Measurements from ENCODE around the gene COL20A1.

The COL20A1 gene

GRCh38 chr20:63344616-63345327 is 51.8 kb downstream of the COL20A1 start:
- Histone ChIP-seq H3K4me3 (ENCODE audit: insufficient read depth, low read depth, low read length) (no peak overlapping the region), H3K9me3 (ENCODE audit: control insufficient read depth, low read length) (no peaks in the 10 kb centered on the region), H3K4me1 (ENCODE audit: control insufficient read depth, insufficient read depth, low read length) (peaks cover 12% of the 10 kb centered on the region), H3K36me3 (ENCODE audit: control insufficient read depth, insufficient read depth, low read length) (no peaks in the 10 kb centered on the region), H3K27ac (ENCODE audit: insufficient read depth, low read depth, low read length, poor library complexity, severe bottlenecking) (no peak overlapping the region), H3K27me3 (ENCODE audit: control insufficient read depth, insufficient read depth, low read length, poor library complexity, severe bottlenecking) (no peaks in the 10 kb centered on the region)
- WGBS, 2 experiments, result 82 to 83% methylated on average over 21 of the region's 21 CpGs

- Histone ChIP-seq H3K27me3 (ENCODE audit: control insufficient read depth, insufficient read depth, low read length, poor library complexity, severe bottlenecking) (no peaks in the 10 kb centered on the region), H3K4me1 (ENCODE audit: control insufficient read depth, insufficient read depth, low read length) (peaks cover 12% of the 10 kb centered on the region), H3K9me3 (ENCODE audit: control insufficient read depth, low read length) (no peaks in the 10 kb centered on the region), H3K4me3 (ENCODE audit: insufficient read depth, low read depth, low read length) (no peak overlapping the region), H3K27ac (ENCODE audit: insufficient read depth, low read depth, low read length, poor library complexity, severe bottlenecking) (no peak overlapping the region), H3K36me3 (ENCODE audit: control insufficient read depth, insufficient read depth, low read length) (no peaks in the 10 kb centered on the region)
- 92% methylated on average over 27 of the region's 27 CpGs for WGBS, 2 experiments
These were observed 52.5 kb downstream of the COL20A1 start for GRCh38 chr20:63345328-63346100.

GRCh38 chr20:63346131-63347080 is 53.4 kb downstream of the COL20A1 start:
- H3K9me3 ChIP-seq (ENCODE audit: control insufficient read depth, low read length), result no peaks in the 10 kb centered on the region
- no peaks in the 10 kb centered on the region for H3K27me3 ChIP-seq (ENCODE audit: control insufficient read depth, insufficient read depth, low read length, poor library complexity, severe bottlenecking)
- peaks cover 12% of the 10 kb centered on the region for H3K4me1 ChIP-seq (ENCODE audit: control insufficient read depth, insufficient read depth, low read length)
- H3K4me3 ChIP-seq (ENCODE audit: insufficient read depth, low read depth, low read length), result no peak overlapping the region
- H3K27ac ChIP-seq (ENCODE audit: insufficient read depth, low read depth, low read length, poor library complexity, severe bottlenecking), result no peak overlapping the region
- 91% methylated on average over 50 of the region's 50 CpGs for WGBS, 2 experiments
- no peaks in the 10 kb centered on the region for H3K36me3 ChIP-seq (ENCODE audit: control insufficient read depth, insufficient read depth, low read length)

GRCh38 chr20:63347081-63347741 is 54.2 kb downstream of the COL20A1 start:
- Histone ChIP-seq H3K4me1 (ENCODE audit: control insufficient read depth, insufficient read depth, low read length) (peaks cover 15% of the 10 kb centered on the region), H3K4me3 (ENCODE audit: insufficient read depth, low read depth, low read length) (no peak overlapping the region), H3K27ac (ENCODE audit: insufficient read depth, low read depth, low read length, poor library complexity, severe bottlenecking) (no peak overlapping the region), H3K27me3 (ENCODE audit: control insufficient read depth, insufficient read depth, low read length, poor library complexity, severe bottlenecking) (no peaks in the 10 kb centered on the region), H3K9me3 (ENCODE audit: control insufficient read depth, low read length) (no peaks in the 10 kb centered on the region), H3K36me3 (ENCODE audit: control insufficient read depth, insufficient read depth, low read length) (no peaks in the 10 kb centered on the region)
- WGBS, 2 experiments, result 90 to 91% methylated on average over 33 of the region's 33 CpGs

GRCh38 chr20:63347950-63348827 is 55.2 kb downstream of the COL20A1 start:
- no peaks in the 10 kb centered on the region for H3K27me3 ChIP-seq (ENCODE audit: control insufficient read depth, insufficient read depth, low read length, poor library complexity, severe bottlenecking)
- no peak overlapping the region for H3K4me3 ChIP-seq (ENCODE audit: insufficient read depth, low read depth, low read length)
- H3K9me3 ChIP-seq (ENCODE audit: control insufficient read depth, low read length), result no peaks in the 10 kb centered on the region
- H3K27ac ChIP-seq (ENCODE audit: insufficient read depth, low read depth, low read length, poor library complexity, severe bottlenecking), result no peak overlapping the region
- 91 to 92% methylated on average over 46 of the region's 46 CpGs for WGBS, 2 experiments
- H3K4me1 ChIP-seq (ENCODE audit: control insufficient read depth, insufficient read depth, low read length), result peaks cover 22% of the 10 kb centered on the region
- no peaks in the 10 kb centered on the region for H3K36me3 ChIP-seq (ENCODE audit: control insufficient read depth, insufficient read depth, low read length)

GRCh38 chr20:63348828-63349515 is 56.0 kb downstream of the COL20A1 start:
- Histone ChIP-seq H3K9me3 (ENCODE audit: control insufficient read depth, low read length) (no peaks in the 10 kb centered on the region), H3K4me1 (ENCODE audit: control insufficient read depth, insufficient read depth, low read length) (peaks cover 14% of the 10 kb centered on the region), H3K4me3 (ENCODE audit: insufficient read depth, low read depth, low read length) (no peak overlapping the region), H3K27ac (ENCODE audit: insufficient read depth, low read depth, low read length, poor library complexity, severe bottlenecking) (no peak overlapping the region), H3K27me3 (ENCODE audit: control insufficient read depth, insufficient read depth, low read length, poor library complexity, severe bottlenecking) (no peaks in the 10 kb centered on the region), H3K36me3 (ENCODE audit: control insufficient read depth, insufficient read depth, low read length) (no peaks in the 10 kb centered on the region)
- 93 to 94% methylated on average over 29 of the region's 29 CpGs for WGBS, 2 experiments

GRCh38 chr20:63349516-63349895 is 56.5 kb downstream of the COL20A1 start:
- Histone ChIP-seq H3K27ac (ENCODE audit: insufficient read depth, low read depth, low read length, poor library complexity, severe bottlenecking) (no peak overlapping the region), H3K4me1 (ENCODE audit: control insufficient read depth, insufficient read depth, low read length) (peaks cover 11% of the 10 kb centered on the region), H3K9me3 (ENCODE audit: control insufficient read depth, low read length) (no peaks in the 10 kb centered on the region), H3K27me3 (ENCODE audit: control insufficient read depth, insufficient read depth, low read length, poor library complexity, severe bottlenecking) (no peaks in the 10 kb centered on the region), H3K4me3 (ENCODE audit: insufficient read depth, low read depth, low read length) (no peak overlapping the region), H3K36me3 (ENCODE audit: control insufficient read depth, insufficient read depth, low read length) (no peaks in the 10 kb centered on the region)
- 92% methylated on average over 29 of the region's 29 CpGs for WGBS, 2 experiments

GRCh38 chr20:63350196-63350595 is 57.2 kb downstream of the COL20A1 start:
- H3K36me3 ChIP-seq (ENCODE audit: control insufficient read depth, insufficient read depth, low read length), result no peaks in the 10 kb centered on the region
- no peaks in the 10 kb centered on the region for H3K27me3 ChIP-seq (ENCODE audit: control insufficient read depth, insufficient read depth, low read length, poor library complexity, severe bottlenecking)
- WGBS, 2 experiments, result 92% methylated on average over 33 of the region's 33 CpGs
- H3K4me1 ChIP-seq (ENCODE audit: control insufficient read depth, insufficient read depth, low read length), result peaks cover 11% of the 10 kb centered on the region
- no peak overlapping the region for H3K27ac ChIP-seq (ENCODE audit: insufficient read depth, low read depth, low read length, poor library complexity, severe bottlenecking)
- no peak overlapping the region for H3K4me3 ChIP-seq (ENCODE audit: insufficient read depth, low read depth, low read length)
- H3K9me3 ChIP-seq (ENCODE audit: control insufficient read depth, low read length), result no peaks in the 10 kb centered on the region
